Measurements from ENCODE around the gene CCT6A. TPM values are rescaled to one million over a fixed set of nuclear protein-coding genes. Genes with fewer than 3 reads are reported as not detected.
"Not testable (repeated sequence)": the region's sequence is repeated elsewhere in the genome, so short reads cannot be mapped to it uniquely, and the experiment has no call there.

Gene CCT6A
- total RNA-seq, 1 donor from 2014 or later: 371 TPM

DNA sequence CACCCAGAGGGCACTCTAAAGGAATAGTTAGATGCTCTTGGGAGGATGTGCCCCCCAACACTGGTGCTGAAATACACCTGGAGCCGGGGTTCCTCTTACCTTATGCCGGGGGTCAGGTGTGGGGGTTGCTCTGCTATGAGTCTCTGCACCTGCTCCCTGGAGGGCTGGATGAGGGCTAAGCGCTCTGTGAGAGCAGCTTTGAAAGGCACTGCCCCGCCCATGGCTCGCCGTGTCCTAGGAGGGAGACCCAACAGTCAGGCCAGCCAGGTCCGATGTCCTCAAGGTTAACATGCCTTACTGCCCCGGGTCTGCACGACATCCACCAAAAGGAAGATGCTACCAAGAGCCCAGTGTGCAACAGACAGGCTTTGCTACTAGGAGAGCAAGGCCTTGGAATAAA is 32.1 kb upstream of the CCT6A start:
- no peaks in the 10 kb centered on the region for H3K27me3 ChIP-seq (ENCODE audit: control insufficient read depth, insufficient read depth, low read length)
- no peak for DNase-seq (ENCODE audit: low read depth)
- no peak overlapping the region for H3K4me3 ChIP-seq (ENCODE audit: low read depth, low read length)
- TF ChIP-seq, protein P1, sequence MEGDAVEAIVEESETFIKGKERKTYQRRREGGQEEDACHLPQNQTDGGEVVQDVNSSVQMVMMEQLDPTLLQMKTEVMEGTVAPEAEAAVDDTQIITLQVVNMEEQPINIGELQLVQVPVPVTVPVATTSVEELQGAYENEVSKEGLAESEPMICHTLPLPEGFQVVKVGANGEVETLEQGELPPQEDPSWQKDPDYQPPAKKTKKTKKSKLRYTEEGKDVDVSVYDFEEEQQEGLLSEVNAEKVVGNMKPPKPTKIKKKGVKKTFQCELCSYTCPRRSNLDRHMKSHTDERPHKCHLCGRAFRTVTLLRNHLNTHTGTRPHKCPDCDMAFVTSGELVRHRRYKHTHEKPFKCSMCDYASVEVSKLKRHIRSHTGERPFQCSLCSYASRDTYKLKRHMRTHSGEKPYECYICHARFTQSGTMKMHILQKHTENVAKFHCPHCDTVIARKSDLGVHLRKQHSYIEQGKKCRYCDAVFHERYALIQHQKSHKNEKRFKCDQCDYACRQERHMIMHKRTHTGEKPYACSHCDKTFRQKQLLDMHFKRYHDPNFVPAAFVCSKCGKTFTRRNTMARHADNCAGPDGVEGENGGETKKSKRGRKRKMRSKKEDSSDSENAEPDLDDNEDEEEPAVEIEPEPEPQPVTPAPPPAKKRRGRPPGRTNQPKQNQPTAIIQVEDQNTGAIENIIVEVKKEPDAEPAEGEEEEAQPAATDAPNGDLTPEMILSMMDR (IDR thresholded peaks at IDR 0.05; ENCODE audit: insufficient read depth, low read length, severe bottlenecking): no peak
- no peak for FAIRE-seq
- H3K36me3 ChIP-seq (ENCODE audit: control insufficient read depth, insufficient read depth, low read length): peaks cover 12% of the 10 kb centered on the region

DNA sequence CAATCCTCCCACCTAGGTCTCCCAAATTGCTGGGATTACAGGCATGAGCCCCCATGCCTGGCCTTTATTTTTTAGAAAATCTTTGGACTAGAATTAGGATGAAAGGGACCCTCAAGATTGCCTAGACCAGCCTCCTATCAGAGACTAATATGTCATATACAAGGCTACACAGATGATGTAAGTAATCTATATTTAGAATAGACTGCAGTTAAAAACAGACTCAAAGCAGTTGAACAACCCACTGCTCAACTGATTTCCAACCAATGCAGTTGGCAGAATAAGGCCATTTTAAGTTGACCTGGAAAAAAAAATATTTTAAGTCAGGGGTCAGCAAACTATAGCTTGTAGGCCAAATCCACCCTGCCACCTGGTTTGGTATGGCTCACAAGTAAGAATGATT is 28.1 kb upstream of the CCT6A start:
- Histone ChIP-seq H3K4me3 (ENCODE audit: low read depth, low read length) (no peak overlapping the region), H3K36me3 (ENCODE audit: control insufficient read depth, insufficient read depth, low read length) (peaks cover 13% of the 10 kb centered on the region), H3K27me3 (ENCODE audit: control insufficient read depth, insufficient read depth, low read length) (no peaks in the 10 kb centered on the region)
- TF ChIP-seq, protein P1 (IDR thresholded peaks at IDR 0.05; ENCODE audit: insufficient read depth, low read length, severe bottlenecking): no peak
- DNase-seq (ENCODE audit: low read depth) (no peak), FAIRE-seq (no peak)

GRCh38 chr7:56026538-56026937 is 25.0 kb upstream of the CCT6A start:
- Histone ChIP-seq H3K4me3 (ENCODE audit: low read depth, low read length) (no peak overlapping the region), H3K36me3 (ENCODE audit: control insufficient read depth, insufficient read depth, low read length) (peaks cover 8% of the 10 kb centered on the region), H3K27me3 (ENCODE audit: control insufficient read depth, insufficient read depth, low read length) (no peaks in the 10 kb centered on the region)
- FAIRE-seq: no peak
- TF ChIP-seq, protein P1 (IDR thresholded peaks at IDR 0.05; ENCODE audit: insufficient read depth, low read length, severe bottlenecking): no peak
- peak; percentile 79 for DNase-seq (ENCODE audit: low read depth)

GRCh38 chr7:56028942-56029630 is 22.5 kb upstream of the CCT6A start:
- TF ChIP-seq, protein P1 (IDR thresholded peaks at IDR 0.05; ENCODE audit: insufficient read depth, low read length, severe bottlenecking): no peak
- no peak overlapping the region for H3K4me3 ChIP-seq (ENCODE audit: low read depth, low read length)
- DNase-seq (ENCODE audit: low read depth): peak; percentile 37
- FAIRE-seq: no peak
- no peaks in the 10 kb centered on the region for H3K27me3 ChIP-seq (ENCODE audit: control insufficient read depth, insufficient read depth, low read length)
- H3K36me3 ChIP-seq (ENCODE audit: control insufficient read depth, insufficient read depth, low read length): peaks cover 10% of the 10 kb centered on the region

- H3K4me3 ChIP-seq (ENCODE audit: low read depth, low read length): no peak overlapping the region
- H3K27me3 ChIP-seq (ENCODE audit: control insufficient read depth, insufficient read depth, low read length): no peaks in the 10 kb centered on the region
- TF ChIP-seq, protein P1 (IDR thresholded peaks at IDR 0.05; ENCODE audit: insufficient read depth, low read length, severe bottlenecking): no peak
- FAIRE-seq (no peak), DNase-seq (ENCODE audit: low read depth) (no peak)
- H3K36me3 ChIP-seq (ENCODE audit: control insufficient read depth, insufficient read depth, low read length): peaks cover 11% of the 10 kb centered on the region
Measured at GRCh38 chr7:56030340-56030739, 21.2 kb upstream of the CCT6A start.

DNA sequence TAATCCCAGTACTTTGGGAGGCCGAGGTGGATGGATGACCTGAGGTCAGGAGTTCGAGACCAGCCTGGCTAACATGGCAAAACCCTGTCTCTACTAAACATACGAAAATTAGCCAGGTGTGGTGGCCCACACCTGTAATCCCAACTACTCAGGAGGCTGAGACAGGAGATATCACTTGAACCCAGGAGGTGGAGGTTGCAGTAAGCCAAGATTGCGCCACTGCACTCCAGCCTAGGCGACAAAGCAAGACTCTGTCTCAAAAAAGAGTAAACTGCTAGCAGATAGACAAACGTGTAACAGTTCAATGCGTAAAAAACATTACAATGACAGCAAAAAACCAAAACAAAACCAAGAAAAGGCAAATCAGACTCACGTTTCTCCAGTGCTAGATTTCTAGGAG is 20.0 kb upstream of the CCT6A start:
- DNase-seq (ENCODE audit: low read depth); FAIRE-seq; H3K4me3 ChIP-seq (ENCODE audit: low read depth, low read length); H3K27me3 ChIP-seq (ENCODE audit: control insufficient read depth, insufficient read depth, low read length): not testable (repeated sequence)
- H3K36me3 ChIP-seq (ENCODE audit: control insufficient read depth, insufficient read depth, low read length): peaks cover 11% of the 10 kb centered on the region

DNA sequence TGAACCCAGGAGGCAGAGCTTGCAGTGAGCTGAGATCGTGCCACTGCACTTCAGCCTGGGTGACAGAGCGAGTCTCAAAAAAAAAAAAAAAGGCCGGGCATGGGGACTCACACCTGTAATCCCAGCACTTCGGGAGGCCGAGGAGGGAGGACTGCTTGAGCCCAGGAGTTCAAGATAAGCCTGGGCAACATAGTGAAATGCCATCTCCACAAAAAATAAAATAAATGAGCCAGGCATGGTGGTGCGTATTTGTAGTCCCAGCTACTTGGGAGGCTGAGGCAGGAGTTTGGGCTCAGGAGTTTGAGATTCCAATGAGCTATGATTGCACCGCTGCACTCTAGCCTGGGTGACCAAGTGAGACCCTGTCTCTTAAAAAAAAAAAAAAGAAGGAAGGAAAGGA is 19.0 kb upstream of the CCT6A start:
- DNase-seq (ENCODE audit: low read depth); FAIRE-seq; H3K27me3 ChIP-seq (ENCODE audit: control insufficient read depth, insufficient read depth, low read length): not testable (repeated sequence)
- peak overlapping the region; percentile 67 for H3K4me3 ChIP-seq (ENCODE audit: low read depth, low read length)
- H3K36me3 ChIP-seq (ENCODE audit: control insufficient read depth, insufficient read depth, low read length): peaks cover 11% of the 10 kb centered on the region
